Measurements from ENCODE around the gene MT3. TPM values are rescaled to one million over a fixed set of nuclear protein-coding genes. Genes with fewer than 3 reads are reported as not detected.

Gene MT3
- total and polyA plus RNA-seq, 2 of the 8 experiments (the other 6 are each of a cell fraction or from before 2014, with no cell fraction given), result 0.17 TPM; not detected in 1

DNA sequence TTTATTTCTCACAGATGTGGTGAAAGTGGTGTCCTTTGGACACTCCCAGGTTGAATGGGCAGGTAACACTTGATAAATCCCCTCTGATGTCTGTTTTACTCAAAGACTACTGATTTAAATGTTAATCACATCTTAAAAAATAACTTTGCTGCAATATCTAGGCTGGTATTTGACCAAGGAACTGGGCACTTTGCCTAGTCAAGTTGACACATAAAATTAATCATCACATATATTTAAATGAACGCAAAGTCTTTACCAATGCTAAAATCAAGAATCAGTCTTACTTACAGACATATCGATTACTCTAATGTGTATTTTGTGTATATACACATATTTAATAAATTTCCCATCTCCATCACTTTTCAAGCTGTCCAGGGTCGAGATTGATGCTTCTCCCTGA is 26.0 kb downstream of the MT3 start (continued):
- TF ChIP-seq CHD7 (IDR thresholded peaks at IDR 0.05; ENCODE audit: insufficient replicate concordance, low read length) (no peak), RFX5 (IDR thresholded peaks at IDR 0.05; ENCODE audit: borderline replicate concordance, low read depth, low read length) (no peak), HDAC6 (IDR thresholded peaks at IDR 0.05; ENCODE audit: low read depth, low read length) (no peak), RBBP5 (IDR thresholded peaks at IDR 0.05; ENCODE audit: borderline replicate concordance, low read depth, low read length) (no peak), CTCF (IDR thresholded peaks at IDR 0.05; ENCODE audit: control extremely low read depth in 1 of 3, insufficient read depth in 1 of 3, low read depth in 1 of 3, low read length in 3 of 3) (no peak), EGR1 (IDR thresholded peaks at IDR 0.05; ENCODE audit: borderline replicate concordance, low read depth, low read length) (no peak), BCL11A (IDR thresholded peaks at IDR 0.05; ENCODE audit: low read depth in 2 of 2, low read length in 2 of 2) (no peak), MAFK (IDR thresholded peaks at IDR 0.05; ENCODE audit: low read depth, low read length) (no peak), BACH1 (IDR thresholded peaks at IDR 0.05; ENCODE audit: low read length) (no peak)

All from H1 (cell line).